Testis (tissue), 2 donors: ENCODE results near the gene RSRC2.

Source experiments
- CTCF ChIP-seq, 3 experiments: fragments of 450-650 bp in 2 of 3; fragments of 200-600 bp in 1 of 3; sonication (generic) in 1 of 3; IDR thresholded peaks; one replicate each; pipeline ENCODE4 v1.5.1; 2016 to 2019; ENCODE audit warnings: antibody characterized with exemption in 3 of 3, mild to moderate bottlenecking in 2 of 3, moderate library complexity in 1 of 3
- POLR2A ChIP-seq: fragments of 450-650 bp; IDR thresholded peaks from one replicate; pipeline ENCODE4 v1.6.1; 2017; ENCODE audit warnings: antibody characterized with exemption, mild to moderate bottlenecking, moderate library complexity

GRCh38 chr12:122558745-122559641 lies 32.3 kb upstream of the RSRC2 start:
- TF ChIP-seq POLR2A: no peak
- no peak for TF ChIP-seq CTCF (IDR thresholded peaks at IDR 0.05)
